ENCODE data around the gene PRKAR2B. TPM values are rescaled to one million over a fixed set of nuclear protein-coding genes. Genes with fewer than 3 reads are reported as not detected.

The PRKAR2B gene
- total RNA-seq (2014; rRNA removed; shearing (Covaris generic)) (48.8 and 53.6 TPM in 2 replicates), polyA plus RNA-seq (2016; fragmentation: Nextera tagmentation; extraction: Ambion mirVana) (50.6 and 76.8 TPM in 2 replicates)
- long read RNA-seq, result 0 reads

DNA sequence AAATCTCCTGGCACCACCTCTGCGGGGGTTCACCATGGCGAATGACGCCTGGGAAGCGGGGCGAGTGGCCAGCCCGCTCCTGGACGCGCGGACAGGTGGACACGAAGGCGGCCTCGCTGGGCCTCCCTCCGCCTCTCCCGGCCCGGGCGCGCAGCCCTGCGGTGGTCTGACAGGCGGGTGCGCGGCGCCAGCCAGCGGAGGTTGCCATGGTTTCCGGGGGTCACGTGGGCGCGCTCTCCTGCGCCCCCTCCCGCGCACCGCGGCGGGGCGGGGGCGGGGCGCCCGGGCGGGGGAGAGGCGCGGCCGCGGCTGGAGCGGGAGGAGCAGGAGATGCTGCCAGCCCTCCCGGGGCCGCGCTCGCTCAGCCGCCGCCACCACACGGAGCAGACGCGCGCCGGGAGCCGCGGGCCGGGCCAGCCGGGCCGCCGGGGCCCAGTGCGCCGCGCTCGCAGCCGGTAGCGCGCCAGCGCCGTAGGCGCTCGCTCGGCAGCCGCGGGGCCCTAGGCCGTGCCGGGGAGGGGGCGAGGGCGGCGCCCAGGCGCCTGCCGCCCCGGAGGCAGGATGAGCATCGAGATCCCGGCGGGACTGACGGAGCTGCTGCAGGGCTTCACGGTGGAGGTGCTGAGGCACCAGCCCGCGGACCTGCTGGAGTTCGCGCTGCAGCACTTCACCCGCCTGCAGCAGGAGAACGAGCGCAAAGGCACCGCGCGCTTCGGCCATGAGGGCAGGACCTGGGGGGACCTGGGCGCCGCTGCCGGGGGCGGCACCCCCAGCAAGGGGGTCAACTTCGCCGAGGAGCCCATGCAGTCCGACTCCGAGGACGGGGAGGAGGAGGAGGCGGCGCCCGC, at the start of gene PRKAR2B:
PRKAR2B (plus strand) TSS at position 359 of the 848 bp plus-strand sequence; CDS start at position 562, 203 bp downstream.
- Histone ChIP-seq H3K4me3 (peak within 1 kb of the TSS; percentile 94), H3F3A (replicated peaks; ENCODE audit: low read depth) (no peaks in the 10 kb centered on the region), H3K27ac (ENCODE audit: low read depth) (no peak within 1 kb of the TSS), H3K36me3 (ENCODE audit: insufficient read depth) (no peaks in the 10 kb centered on the region), H3K79me2 (replicated peaks; ENCODE audit: insufficient read depth) (peaks cover 38% of the 10 kb centered on the region), H3K27me3 (ENCODE audit: insufficient read depth) (peaks cover 5% of the 10 kb centered on the region), H3K9me2 (ENCODE audit: insufficient read depth) (no peaks in the 10 kb centered on the region), H3K4me1 (ENCODE audit: insufficient read depth) (peaks cover 39% of the 10 kb centered on the region), H4K20me1 (replicated peaks; ENCODE audit: insufficient read depth) (no peaks in the 10 kb centered on the region), H3K4me2 (peak within 1 kb of the TSS; percentile 98), H2AFZ (peak within 1 kb of the TSS; percentile 92)
- ATAC-seq (peak; percentile 82), DNase-seq (ENCODE audit: low spot score) (peak; percentile 90)
- peaks cover 2% of the 10 kb centered on the region; the same call in 1 of the 3 replicates for H3K36me3 Mint-ChIP-seq (ENCODE audit: low read depth)
- TF ChIP-seq POLR2AphosphoS5 (IDR thresholded peaks at IDR 0.05; ENCODE audit: low read depth) (peak; percentile 43; the same call in 1 of the 2 replicates), CREB1 (CRISPR knock-in tag; IDR thresholded peaks at IDR 0.05; ENCODE audit: low read depth) (no peak), EZH2phosphoT487 (IDR thresholded peaks at IDR 0.05; ENCODE audit: unreplicated experiment) (no peak), STAT1 (IDR thresholded peaks at IDR 0.05; ENCODE audit: unreplicated experiment) (no peak), JUNB (IDR thresholded peaks at IDR 0.05; ENCODE audit: unreplicated experiment) (no peak), EZH2 (IDR thresholded peaks at IDR 0.05; ENCODE audit: low read depth, unreplicated experiment) (no peak), NANOG (IDR thresholded peaks at IDR 0.05; ENCODE audit: borderline replicate concordance) (no peak), ZNF331 (CRISPR knock-in tag; IDR thresholded peaks at IDR 0.05; ENCODE audit: low read depth) (no peak), ZNF114 (CRISPR knock-in tag; IDR thresholded peaks at IDR 0.05) (no peak)
- TF ChIP-seq, protein P1, sequence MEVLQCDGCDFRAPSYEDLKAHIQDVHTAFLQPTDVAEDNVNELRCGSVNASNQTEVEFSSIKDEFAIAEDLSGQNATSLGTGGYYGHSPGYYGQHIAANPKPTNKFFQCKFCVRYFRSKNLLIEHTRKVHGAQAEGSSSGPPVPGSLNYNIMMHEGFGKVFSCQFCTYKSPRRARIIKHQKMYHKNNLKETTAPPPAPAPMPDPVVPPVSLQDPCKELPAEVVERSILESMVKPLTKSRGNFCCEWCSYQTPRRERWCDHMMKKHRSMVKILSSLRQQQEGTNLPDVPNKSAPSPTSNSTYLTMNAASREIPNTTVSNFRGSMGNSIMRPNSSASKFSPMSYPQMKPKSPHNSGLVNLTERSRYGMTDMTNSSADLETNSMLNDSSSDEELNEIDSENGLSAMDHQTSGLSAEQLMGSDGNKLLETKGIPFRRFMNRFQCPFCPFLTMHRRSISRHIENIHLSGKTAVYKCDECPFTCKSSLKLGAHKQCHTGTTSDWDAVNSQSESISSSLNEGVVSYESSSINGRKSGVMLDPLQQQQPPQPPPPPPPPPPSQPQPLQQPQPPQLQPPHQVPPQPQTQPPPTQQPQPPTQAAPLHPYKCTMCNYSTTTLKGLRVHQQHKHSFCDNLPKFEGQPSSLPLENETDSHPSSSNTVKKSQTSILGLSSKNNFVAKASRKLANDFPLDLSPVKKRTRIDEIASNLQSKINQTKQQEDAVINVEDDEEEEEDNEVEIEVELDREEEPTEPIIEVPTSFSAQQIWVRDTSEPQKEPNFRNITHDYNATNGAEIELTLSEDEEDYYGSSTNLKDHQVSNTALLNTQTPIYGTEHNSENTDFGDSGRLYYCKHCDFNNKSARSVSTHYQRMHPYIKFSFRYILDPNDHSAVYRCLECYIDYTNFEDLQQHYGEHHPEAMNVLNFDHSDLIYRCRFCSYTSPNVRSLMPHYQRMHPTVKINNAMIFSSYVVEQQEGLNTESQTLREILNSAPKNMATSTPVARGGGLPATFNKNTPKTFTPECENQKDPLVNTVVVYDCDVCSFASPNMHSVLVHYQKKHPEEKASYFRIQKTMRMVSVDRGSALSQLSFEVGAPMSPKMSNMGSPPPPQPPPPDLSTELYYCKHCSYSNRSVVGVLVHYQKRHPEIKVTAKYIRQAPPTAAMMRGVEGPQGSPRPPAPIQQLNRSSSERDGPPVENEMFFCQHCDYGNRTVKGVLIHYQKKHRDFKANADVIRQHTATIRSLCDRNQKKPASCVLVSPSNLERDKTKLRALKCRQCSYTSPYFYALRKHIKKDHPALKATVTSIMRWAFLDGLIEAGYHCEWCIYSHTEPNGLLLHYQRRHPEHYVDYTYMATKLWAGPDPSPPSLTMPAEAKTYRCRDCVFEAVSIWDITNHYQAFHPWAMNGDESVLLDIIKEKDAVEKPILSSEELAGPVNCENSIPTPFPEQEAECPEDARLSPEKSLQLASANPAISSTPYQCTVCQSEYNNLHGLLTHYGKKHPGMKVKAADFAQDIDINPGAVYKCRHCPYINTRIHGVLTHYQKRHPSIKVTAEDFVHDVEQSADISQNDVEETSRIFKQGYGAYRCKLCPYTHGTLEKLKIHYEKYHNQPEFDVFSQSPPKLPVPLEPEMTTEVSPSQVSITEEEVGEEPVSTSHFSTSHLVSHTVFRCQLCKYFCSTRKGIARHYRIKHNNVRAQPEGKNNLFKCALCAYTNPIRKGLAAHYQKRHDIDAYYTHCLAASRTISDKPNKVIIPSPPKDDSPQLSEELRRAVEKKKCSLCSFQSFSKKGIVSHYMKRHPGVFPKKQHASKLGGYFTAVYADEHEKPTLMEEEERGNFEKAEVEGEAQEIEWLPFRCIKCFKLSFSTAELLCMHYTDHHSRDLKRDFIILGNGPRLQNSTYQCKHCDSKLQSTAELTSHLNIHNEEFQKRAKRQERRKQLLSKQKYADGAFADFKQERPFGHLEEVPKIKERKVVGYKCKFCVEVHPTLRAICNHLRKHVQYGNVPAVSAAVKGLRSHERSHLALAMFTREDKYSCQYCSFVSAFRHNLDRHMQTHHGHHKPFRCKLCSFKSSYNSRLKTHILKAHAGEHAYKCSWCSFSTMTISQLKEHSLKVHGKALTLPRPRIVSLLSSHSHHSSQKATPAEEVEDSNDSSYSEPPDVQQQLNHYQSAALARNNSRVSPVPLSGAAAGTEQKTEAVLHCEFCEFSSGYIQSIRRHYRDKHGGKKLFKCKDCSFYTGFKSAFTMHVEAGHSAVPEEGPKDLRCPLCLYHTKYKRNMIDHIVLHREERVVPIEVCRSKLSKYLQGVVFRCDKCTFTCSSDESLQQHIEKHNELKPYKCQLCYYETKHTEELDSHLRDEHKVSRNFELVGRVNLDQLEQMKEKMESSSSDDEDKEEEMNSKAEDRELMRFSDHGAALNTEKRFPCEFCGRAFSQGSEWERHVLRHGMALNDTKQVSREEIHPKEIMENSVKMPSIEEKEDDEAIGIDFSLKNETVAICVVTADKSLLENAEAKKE (CRISPR knock-in tag; IDR thresholded peaks at IDR 0.05), result no peak
- TF ChIP-seq, protein P2, sequence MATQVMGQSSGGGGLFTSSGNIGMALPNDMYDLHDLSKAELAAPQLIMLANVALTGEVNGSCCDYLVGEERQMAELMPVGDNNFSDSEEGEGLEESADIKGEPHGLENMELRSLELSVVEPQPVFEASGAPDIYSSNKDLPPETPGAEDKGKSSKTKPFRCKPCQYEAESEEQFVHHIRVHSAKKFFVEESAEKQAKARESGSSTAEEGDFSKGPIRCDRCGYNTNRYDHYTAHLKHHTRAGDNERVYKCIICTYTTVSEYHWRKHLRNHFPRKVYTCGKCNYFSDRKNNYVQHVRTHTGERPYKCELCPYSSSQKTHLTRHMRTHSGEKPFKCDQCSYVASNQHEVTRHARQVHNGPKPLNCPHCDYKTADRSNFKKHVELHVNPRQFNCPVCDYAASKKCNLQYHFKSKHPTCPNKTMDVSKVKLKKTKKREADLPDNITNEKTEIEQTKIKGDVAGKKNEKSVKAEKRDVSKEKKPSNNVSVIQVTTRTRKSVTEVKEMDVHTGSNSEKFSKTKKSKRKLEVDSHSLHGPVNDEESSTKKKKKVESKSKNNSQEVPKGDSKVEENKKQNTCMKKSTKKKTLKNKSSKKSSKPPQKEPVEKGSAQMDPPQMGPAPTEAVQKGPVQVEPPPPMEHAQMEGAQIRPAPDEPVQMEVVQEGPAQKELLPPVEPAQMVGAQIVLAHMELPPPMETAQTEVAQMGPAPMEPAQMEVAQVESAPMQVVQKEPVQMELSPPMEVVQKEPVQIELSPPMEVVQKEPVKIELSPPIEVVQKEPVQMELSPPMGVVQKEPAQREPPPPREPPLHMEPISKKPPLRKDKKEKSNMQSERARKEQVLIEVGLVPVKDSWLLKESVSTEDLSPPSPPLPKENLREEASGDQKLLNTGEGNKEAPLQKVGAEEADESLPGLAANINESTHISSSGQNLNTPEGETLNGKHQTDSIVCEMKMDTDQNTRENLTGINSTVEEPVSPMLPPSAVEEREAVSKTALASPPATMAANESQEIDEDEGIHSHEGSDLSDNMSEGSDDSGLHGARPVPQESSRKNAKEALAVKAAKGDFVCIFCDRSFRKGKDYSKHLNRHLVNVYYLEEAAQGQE (IDR thresholded peaks at IDR 0.05; ENCODE audit: unreplicated experiment), result no peak
- TF ChIP-seq, protein P3, sequence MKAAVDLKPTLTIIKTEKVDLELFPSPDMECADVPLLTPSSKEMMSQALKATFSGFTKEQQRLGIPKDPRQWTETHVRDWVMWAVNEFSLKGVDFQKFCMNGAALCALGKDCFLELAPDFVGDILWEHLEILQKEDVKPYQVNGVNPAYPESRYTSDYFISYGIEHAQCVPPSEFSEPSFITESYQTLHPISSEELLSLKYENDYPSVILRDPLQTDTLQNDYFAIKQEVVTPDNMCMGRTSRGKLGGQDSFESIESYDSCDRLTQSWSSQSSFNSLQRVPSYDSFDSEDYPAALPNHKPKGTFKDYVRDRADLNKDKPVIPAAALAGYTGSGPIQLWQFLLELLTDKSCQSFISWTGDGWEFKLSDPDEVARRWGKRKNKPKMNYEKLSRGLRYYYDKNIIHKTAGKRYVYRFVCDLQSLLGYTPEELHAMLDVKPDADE (IDR thresholded peaks at IDR 0.05), result no peak
- TF ChIP-seq, protein P4, sequence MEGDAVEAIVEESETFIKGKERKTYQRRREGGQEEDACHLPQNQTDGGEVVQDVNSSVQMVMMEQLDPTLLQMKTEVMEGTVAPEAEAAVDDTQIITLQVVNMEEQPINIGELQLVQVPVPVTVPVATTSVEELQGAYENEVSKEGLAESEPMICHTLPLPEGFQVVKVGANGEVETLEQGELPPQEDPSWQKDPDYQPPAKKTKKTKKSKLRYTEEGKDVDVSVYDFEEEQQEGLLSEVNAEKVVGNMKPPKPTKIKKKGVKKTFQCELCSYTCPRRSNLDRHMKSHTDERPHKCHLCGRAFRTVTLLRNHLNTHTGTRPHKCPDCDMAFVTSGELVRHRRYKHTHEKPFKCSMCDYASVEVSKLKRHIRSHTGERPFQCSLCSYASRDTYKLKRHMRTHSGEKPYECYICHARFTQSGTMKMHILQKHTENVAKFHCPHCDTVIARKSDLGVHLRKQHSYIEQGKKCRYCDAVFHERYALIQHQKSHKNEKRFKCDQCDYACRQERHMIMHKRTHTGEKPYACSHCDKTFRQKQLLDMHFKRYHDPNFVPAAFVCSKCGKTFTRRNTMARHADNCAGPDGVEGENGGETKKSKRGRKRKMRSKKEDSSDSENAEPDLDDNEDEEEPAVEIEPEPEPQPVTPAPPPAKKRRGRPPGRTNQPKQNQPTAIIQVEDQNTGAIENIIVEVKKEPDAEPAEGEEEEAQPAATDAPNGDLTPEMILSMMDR (conservative IDR thresholded peaks at IDR 0.05; ENCODE audit: low read depth in 2 of 2), result peak in 1 of 2 experiments; percentile 21; a peak in 1 of 4 replicates
- H3K4me3 Mint-ChIP-seq, result peak within 1 kb of the TSS; percentile 88
- H3K9me3 Mint-ChIP-seq, result no peaks in the 10 kb centered on the region; the same call in 1 of the 3 replicates
- no peak within 1 kb of the TSS for H3K27ac Mint-ChIP-seq
- H3K27me3 Mint-ChIP-seq (ENCODE audit: insufficient read depth, low read depth, poor library complexity), result peaks cover 11% of the 10 kb centered on the region
- peaks cover 39% of the 10 kb centered on the region for H3K4me1 Mint-ChIP-seq

Data from GM23338 (cell line).